Liver (tissue), 9 donors: Measurements from ENCODE around the gene KCNG1. TPM values are rescaled to one million over a fixed set of nuclear protein-coding genes. Genes with fewer than 3 reads are reported as not detected.

Source experiments
- DNase-seq: peaks from one replicate; pipeline ENCODE4 v3.0.0-alpha.2; 2017; ENCODE audit warnings: low spot score
- H3K27ac ChIP-seq, 2 donors: one replicate each; pipeline ENCODE4 v1.7.0; 2013; ENCODE audit warnings: inconsistent platforms in 2 of 2, low read length in 2 of 2, control low read depth in 1 of 2, low read depth in 1 of 2, mild to moderate bottlenecking in 1 of 2
- H3K27me3 ChIP-seq, 4 donors: one replicate each; pipeline versions ENCODE4 v1.6.1 to v1.7.0; 2013; ENCODE audit warnings: low read length in 3 of 4, inconsistent platforms in 1 of 4, mild to moderate bottlenecking in 1 of 4, moderate library complexity in 1 of 4; ENCODE audit not compliant: control insufficient read depth in 4 of 4, insufficient read depth in 4 of 4
- H3K36me3 ChIP-seq, 4 donors: one replicate each; pipeline versions ENCODE4 v1.6.1 to v1.7.0; 2013; ENCODE audit warnings: low read length in 3 of 4, mild to moderate bottlenecking in 3 of 4, low read depth in 1 of 4, moderate library complexity in 1 of 4; ENCODE audit not compliant: control insufficient read depth in 4 of 4, insufficient read depth in 3 of 4
- H3K4me1 ChIP-seq, 4 donors: one replicate each; pipeline versions ENCODE4 v1.6.1 to v1.7.0; 2013; ENCODE audit warnings: low read length in 3 of 4, mild to moderate bottlenecking in 3 of 4, moderate library complexity in 1 of 4; ENCODE audit not compliant: control insufficient read depth in 4 of 4, insufficient read depth in 4 of 4
- H3K4me3 ChIP-seq, 3 donors: one replicate each; pipeline versions ENCODE4 v1.6.1 to v1.7.0; 2013; ENCODE audit warnings: low read length in 3 of 3, control low read depth in 1 of 3, low read depth in 1 of 3, mild to moderate bottlenecking in 1 of 3
- H3K9ac ChIP-seq, 2 donors: one replicate each; pipeline ENCODE4 v1.7.0; 2013; ENCODE audit warnings: low read length in 2 of 2, mild to moderate bottlenecking in 2 of 2, moderate library complexity in 2 of 2, control low read depth in 1 of 2, low read depth in 1 of 2
- H3K9me3 ChIP-seq, 4 donors: one replicate each; pipeline versions ENCODE4 v1.6.1 to v1.7.0; 2013; ENCODE audit warnings: low read length in 3 of 4; ENCODE audit not compliant: control insufficient read depth in 4 of 4
- ATF3 ChIP-seq: IDR thresholded peaks from 2 replicates; pipeline ENCODE4 v1.6.1; 2016; ENCODE audit warnings: antibody characterized with exemption
- CTCF ChIP-seq: fragments of 150-350 bp; IDR thresholded peaks from 2 replicates; pipeline ENCODE4 v1.5.1; 2017; ENCODE audit warnings: improper control_type of control experiment, low read depth, low read length; ENCODE audit not compliant: missing input control
- EGR1 ChIP-seq, 2 donors: IDR thresholded peaks; 2 replicates each; pipeline ENCODE4 v1.6.1; 2016 to 2018; ENCODE audit warnings: antibody characterized with exemption in 2 of 2, low read depth in 2 of 2
- FOXA1 ChIP-seq: IDR thresholded peaks from 2 replicates; pipeline ENCODE4 v1.6.1; 2016; ENCODE audit warnings: antibody characterized with exemption
- FOXA2 ChIP-seq: IDR thresholded peaks from 2 replicates; pipeline ENCODE4 v1.6.1; 2016; ENCODE audit warnings: antibody characterized with exemption
- GABPA ChIP-seq, 2 donors: IDR thresholded peaks in 1 of 2; conservative IDR thresholded peaks in 1 of 2; 2 replicates each; pipeline ENCODE4 v1.6.1; 2016; ENCODE audit warnings: antibody characterized with exemption in 2 of 2, mild to moderate bottlenecking in 1 of 2, moderate library complexity in 1 of 2
- HNF4A ChIP-seq, 2 donors: conservative IDR thresholded peaks; 2 replicates each; pipeline ENCODE4 v1.6.1; 2016; ENCODE audit warnings: antibody characterized with exemption in 2 of 2, mild to moderate bottlenecking in 2 of 2
- HNF4G ChIP-seq: IDR thresholded peaks from 2 replicates; pipeline ENCODE4 v1.6.1; 2016; ENCODE audit warnings: antibody characterized with exemption
- JUND ChIP-seq, 2 donors: IDR thresholded peaks; 2 replicates each; pipeline ENCODE4 v1.6.1; 2016; ENCODE audit warnings: antibody characterized with exemption in 2 of 2
- MAX ChIP-seq: IDR thresholded peaks from 2 replicates; pipeline ENCODE4 v1.6.1; 2016; ENCODE audit warnings: antibody characterized with exemption
- NR2F2 ChIP-seq: IDR thresholded peaks from 2 replicates; pipeline ENCODE4 v1.6.1; 2016; ENCODE audit warnings: antibody characterized with exemption
- RAD21 ChIP-seq, 2 donors: IDR thresholded peaks; 2 replicates each; pipeline ENCODE4 v1.6.1; 2016; ENCODE audit warnings: antibody characterized with exemption in 2 of 2, mild to moderate bottlenecking in 2 of 2
- REST ChIP-seq: IDR thresholded peaks from 2 replicates; pipeline ENCODE4 v1.6.1; 2016; ENCODE audit warnings: antibody characterized with exemption, mild to moderate bottlenecking
- RXRA ChIP-seq, 2 donors: IDR thresholded peaks; 2 replicates each; pipeline ENCODE4 v1.6.1; 2017 to 2018; ENCODE audit warnings: antibody characterized with exemption in 2 of 2, mild to moderate bottlenecking in 1 of 2
- SP1 ChIP-seq: IDR thresholded peaks from 2 replicates; pipeline ENCODE4 v1.6.1; 2018; ENCODE audit warnings: antibody characterized with exemption, mild to moderate bottlenecking
- TAF1 ChIP-seq: conservative IDR thresholded peaks from 2 replicates; pipeline ENCODE4 v1.6.1; 2016; ENCODE audit warnings: antibody characterized with exemption, mild to moderate bottlenecking
- YY1 ChIP-seq: IDR thresholded peaks from 2 replicates; pipeline ENCODE4 v1.6.1; 2016; ENCODE audit warnings: antibody characterized with exemption, mild to moderate bottlenecking
- ZBTB33 ChIP-seq: IDR thresholded peaks from 2 replicates; pipeline ENCODE4 v1.6.1; 2016; ENCODE audit warnings: antibody characterized with exemption
- WGBS: extraction: QIAGEN DNeasy Blood & Tissue Kit; methylation state at CpG from one replicate; pipeline ENCODE4 v1.1.7; 2013; 5-methylcytosine and 5-hydroxymethylcytosine counted together
- polyA plus RNA-seq, 2 donors: library from polyadenylated mRNA; stranded (reverse) in 1 of 2; unstranded in 1 of 2; fragments of 200-250 nt in 1 of 2; fragments of >200 nt in 1 of 2; fragmentation: Nextera tagmentation in 1 of 2; extraction: Ambion mirVana in 1 of 2; gene quantifications; one replicate each; pipeline versions ENCODE4 v1.2.1 to v1.2.3, GENCODE V29; 2013 to 2015
- total RNA-seq, 2 donors: library from RNA; depleted of rRNA; stranded (reverse); fragments of >200 nt; gene quantifications; one replicate each; pipeline ENCODE4 v1.2.3, GENCODE V29; 2014
- donor health status: healthy.
- donor health status: healthy.
- donor health status: healthy.
- donor health status: healthy.
- donor health status: healthy.

KCNG1 gene
- total and polyA plus RNA-seq, 4 donors: 0.08 to 0.24 (median 0.14) TPM; not detected in 1

- Histone ChIP-seq H3K4me1 (no peaks in the 10 kb centered on the region), H3K9me3 (no peaks in the 10 kb centered on the region), H3K4me3 (no peak overlapping the region), H3K27ac (no peak overlapping the region), H3K9ac (no peak overlapping the region), H3K36me3 (no peaks in the 10 kb centered on the region), H3K27me3 (no peaks in the 10 kb centered on the region)
- DNase-seq: no peak
- WGBS: 87% methylated on average over 5 of the region's 5 CpGs
- TF ChIP-seq TAF1: no peak
- TF ChIP-seq FOXA2: no peak
- TF ChIP-seq GABPA (IDR thresholded peaks at IDR 0.05 in 1 of 2, conservative IDR thresholded peaks at IDR 0.05 in 1 of 2): no peak
- TF ChIP-seq HNF4G: no peak
- TF ChIP-seq RXRA (IDR thresholded peaks at IDR 0.05): no peak
- TF ChIP-seq HNF4A (conservative IDR thresholded peaks at IDR 0.05): no peak
- TF ChIP-seq MAX: no peak
- TF ChIP-seq FOXA1: no peak
Measured at GRCh38 chr20:50969435-50969834, 53.5 kb downstream of the KCNG1 start.

GRCh38 chr20:50968289-50968688 is 54.6 kb downstream of the KCNG1 start:
- Histone ChIP-seq H3K27me3 (no peaks in the 10 kb centered on the region), H3K4me3 (no peak overlapping the region), H3K9ac (no peak overlapping the region), H3K4me1 (no peaks in the 10 kb centered on the region), H3K9me3 (no peaks in the 10 kb centered on the region), H3K27ac (no peak overlapping the region), H3K36me3 (no peaks in the 10 kb centered on the region)
- 75% methylated on average over 9 of the region's 9 CpGs for whole genome bisulfite sequencing
- no peak for DNase-seq
- TF ChIP-seq FOXA1: no peak
- TF ChIP-seq SP1: no peak
- TF ChIP-seq YY1: no peak
- TF ChIP-seq HNF4A (conservative IDR thresholded peaks at IDR 0.05): no peak
- TF ChIP-seq REST: no peak
- no peak for TF ChIP-seq RAD21 (IDR thresholded peaks at IDR 0.05)
- TF ChIP-seq HNF4G: no peak
- no peak for TF ChIP-seq CTCF
- no peak for TF ChIP-seq MAX
- TF ChIP-seq GABPA (IDR thresholded peaks at IDR 0.05 in 1 of 2, conservative IDR thresholded peaks at IDR 0.05 in 1 of 2): no peak
- TF ChIP-seq RXRA (IDR thresholded peaks at IDR 0.05): no peak
- no peak for TF ChIP-seq EGR1 (IDR thresholded peaks at IDR 0.05; ENCODE audit: low read depth in 2 of 2)
- TF ChIP-seq ZBTB33: no peak
- no peak for TF ChIP-seq JUND (IDR thresholded peaks at IDR 0.05)
- no peak for TF ChIP-seq NR2F2
- no peak for TF ChIP-seq FOXA2
- no peak for TF ChIP-seq ATF3
- no peak for TF ChIP-seq TAF1
